Prostate gland (tissue), 2 donors: ENCODE data around the gene CAB39.

Experiments used
- POLR2A ChIP-seq: fragments of 450-650 bp; IDR thresholded peaks from one replicate; pipeline ENCODE4 v1.6.1; 2016; ENCODE audit warnings: antibody characterized with exemption, mild to moderate bottlenecking
- TF ChIP-seq, protein P1 (sequence below), 4 experiments: fragments of 200-600 bp in 2 of 4; fragments of 450-650 bp in 2 of 4; sonication (generic) in 2 of 4; IDR thresholded peaks; 1 replicate in 3 of 4; 2 replicates in 1 of 4; pipeline ENCODE4 v1.5.1; 2016 to 2019; ENCODE audit warnings: antibody characterized with exemption in 4 of 4, mild to moderate bottlenecking in 2 of 4, moderate library complexity in 2 of 4

- TF ChIP-seq, protein P1, sequence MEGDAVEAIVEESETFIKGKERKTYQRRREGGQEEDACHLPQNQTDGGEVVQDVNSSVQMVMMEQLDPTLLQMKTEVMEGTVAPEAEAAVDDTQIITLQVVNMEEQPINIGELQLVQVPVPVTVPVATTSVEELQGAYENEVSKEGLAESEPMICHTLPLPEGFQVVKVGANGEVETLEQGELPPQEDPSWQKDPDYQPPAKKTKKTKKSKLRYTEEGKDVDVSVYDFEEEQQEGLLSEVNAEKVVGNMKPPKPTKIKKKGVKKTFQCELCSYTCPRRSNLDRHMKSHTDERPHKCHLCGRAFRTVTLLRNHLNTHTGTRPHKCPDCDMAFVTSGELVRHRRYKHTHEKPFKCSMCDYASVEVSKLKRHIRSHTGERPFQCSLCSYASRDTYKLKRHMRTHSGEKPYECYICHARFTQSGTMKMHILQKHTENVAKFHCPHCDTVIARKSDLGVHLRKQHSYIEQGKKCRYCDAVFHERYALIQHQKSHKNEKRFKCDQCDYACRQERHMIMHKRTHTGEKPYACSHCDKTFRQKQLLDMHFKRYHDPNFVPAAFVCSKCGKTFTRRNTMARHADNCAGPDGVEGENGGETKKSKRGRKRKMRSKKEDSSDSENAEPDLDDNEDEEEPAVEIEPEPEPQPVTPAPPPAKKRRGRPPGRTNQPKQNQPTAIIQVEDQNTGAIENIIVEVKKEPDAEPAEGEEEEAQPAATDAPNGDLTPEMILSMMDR (IDR thresholded peaks at IDR 0.05) = no peak
- no peak for TF ChIP-seq POLR2A
Observed at GRCh38 chr2:230788554-230789175, 76.0 kb downstream of the CAB39 start.
